Breast epithelium (tissue), 4 donors: Measurements from ENCODE around the gene CRACDL. TPM values are rescaled to one million over a fixed set of nuclear protein-coding genes. Genes with fewer than 3 reads are reported as not detected.

Source experiments
- DNase-seq, 2 donors: peaks; one replicate each; pipeline ENCODE4 v3.0.0-alpha.2; 2019; ENCODE audit warnings: low spot score in 2 of 2
- H3K27ac ChIP-seq, 2 donors: fragments of 200-600 bp; sonication (generic) in 1 of 2; one replicate each; pipeline ENCODE4 v1.5.1; 2016 to 2019; ENCODE audit warnings: mild to moderate bottlenecking in 1 of 2
- H3K27me3 ChIP-seq, 2 donors: fragments of 200-600 bp; sonication (generic) in 1 of 2; one replicate each; pipeline versions ENCODE4 v1.5.1 to v1.6.0; 2017 to 2019; ENCODE audit warnings: control low read depth in 1 of 2, mild to moderate bottlenecking in 1 of 2
- H3K36me3 ChIP-seq: fragments of 200-600 bp; one replicate; pipeline ENCODE4 v1.5.1; 2019
- H3K4me1 ChIP-seq, 2 donors: fragments of 200-600 bp; sonication (generic); one replicate each; pipeline ENCODE4 v1.5.1; 2016 to 2019; ENCODE audit warnings: control low read depth in 1 of 2
- H3K4me3 ChIP-seq, 3 donors: fragments of 200-600 bp; sonication (generic); 1 replicate in 2 of 3; 2 replicates in 1 of 3; pipeline ENCODE4 v1.5.1; 2016 to 2019; ENCODE audit warnings: mild to moderate bottlenecking in 3 of 3, moderate library complexity in 2 of 3
- H3K9me3 ChIP-seq, 2 donors: fragments of 200-600 bp; sonication (generic) in 1 of 2; one replicate each; pipeline ENCODE4 v1.5.1; 2016 to 2019; ENCODE audit warnings: control low read depth in 1 of 2
- POLR2A ChIP-seq: fragments of 450-650 bp; IDR thresholded peaks from one replicate; pipeline ENCODE4 v1.6.1; 2016; ENCODE audit warnings: antibody characterized with exemption, mild to moderate bottlenecking, moderate library complexity
- POLR2AphosphoS5 ChIP-seq, 3 donors: sonication (generic); formaldehyde crosslinking; IDR thresholded peaks; one replicate each; pipeline ENCODE4 v1.6.1; 2017; ENCODE audit warnings: antibody characterized with exemption in 3 of 3
- intact Hi-C: fragments of 100-400 bp; cut with DNase I; formaldehyde crosslinking; loops from one replicate; pipeline ENCODE4 v1.15.1; 2023; ENCODE audit warnings: low total_unique reads
- total RNA-seq, 3 donors: library from RNA; depleted of rRNA; stranded (reverse); fragments of >200 nt; gene quantifications; one replicate each; pipeline ENCODE4 v1.1.0, GENCODE V29; 2016
- TF ChIP-seq, protein P1 (sequence below), 3 donors: fragments of 450-650 bp; IDR thresholded peaks; one replicate each; pipeline ENCODE4 v1.5.1; 2016 to 2017; ENCODE audit warnings: antibody characterized with exemption in 3 of 3, mild to moderate bottlenecking in 3 of 3, moderate library complexity in 3 of 3

The CRACDL gene
- total RNA-seq, 3 donors from 2014 or later, result 0.96 to 12.1 (median 10.8) TPM

- Histone ChIP-seq H3K9me3 (no peaks in the 10 kb centered on the region), H3K4me1 (no peaks in the 10 kb centered on the region), H3K27me3 (no peaks in the 10 kb centered on the region), H3K36me3 (no peaks in the 10 kb centered on the region), H3K27ac (peak overlapping the region; percentile 53 to 77), H3K4me3 (no peak overlapping the region)
- TF ChIP-seq POLR2A, result no peak
- TF ChIP-seq, protein P1, sequence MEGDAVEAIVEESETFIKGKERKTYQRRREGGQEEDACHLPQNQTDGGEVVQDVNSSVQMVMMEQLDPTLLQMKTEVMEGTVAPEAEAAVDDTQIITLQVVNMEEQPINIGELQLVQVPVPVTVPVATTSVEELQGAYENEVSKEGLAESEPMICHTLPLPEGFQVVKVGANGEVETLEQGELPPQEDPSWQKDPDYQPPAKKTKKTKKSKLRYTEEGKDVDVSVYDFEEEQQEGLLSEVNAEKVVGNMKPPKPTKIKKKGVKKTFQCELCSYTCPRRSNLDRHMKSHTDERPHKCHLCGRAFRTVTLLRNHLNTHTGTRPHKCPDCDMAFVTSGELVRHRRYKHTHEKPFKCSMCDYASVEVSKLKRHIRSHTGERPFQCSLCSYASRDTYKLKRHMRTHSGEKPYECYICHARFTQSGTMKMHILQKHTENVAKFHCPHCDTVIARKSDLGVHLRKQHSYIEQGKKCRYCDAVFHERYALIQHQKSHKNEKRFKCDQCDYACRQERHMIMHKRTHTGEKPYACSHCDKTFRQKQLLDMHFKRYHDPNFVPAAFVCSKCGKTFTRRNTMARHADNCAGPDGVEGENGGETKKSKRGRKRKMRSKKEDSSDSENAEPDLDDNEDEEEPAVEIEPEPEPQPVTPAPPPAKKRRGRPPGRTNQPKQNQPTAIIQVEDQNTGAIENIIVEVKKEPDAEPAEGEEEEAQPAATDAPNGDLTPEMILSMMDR (IDR thresholded peaks at IDR 0.05), result no peak
- no peak for DNase-seq
- intact Hi-C loops, result no loop called here
These were observed 142.8 kb downstream of the CRACDL start for GRCh38 chr2:98793275-98793674.

GRCh38 chr2:98790221-98790620 lies 145.8 kb downstream of the CRACDL start:
- no peak overlapping the region for H3K27ac ChIP-seq
- H3K4me3 ChIP-seq, result no peak overlapping the region
- no peak for DNase-seq
- H3K36me3 ChIP-seq, result no peaks in the 10 kb centered on the region
- no peaks in the 10 kb centered on the region for H3K27me3 ChIP-seq
- intact Hi-C loops, result no loop called here
- H3K9me3 ChIP-seq, result no peaks in the 10 kb centered on the region
- TF ChIP-seq POLR2A (no peak), POLR2AphosphoS5 (IDR thresholded peaks at IDR 0.05) (no peak)
- TF ChIP-seq, protein P1 (IDR thresholded peaks at IDR 0.05), result no peak
- no peaks in the 10 kb centered on the region for H3K4me1 ChIP-seq

DNA sequence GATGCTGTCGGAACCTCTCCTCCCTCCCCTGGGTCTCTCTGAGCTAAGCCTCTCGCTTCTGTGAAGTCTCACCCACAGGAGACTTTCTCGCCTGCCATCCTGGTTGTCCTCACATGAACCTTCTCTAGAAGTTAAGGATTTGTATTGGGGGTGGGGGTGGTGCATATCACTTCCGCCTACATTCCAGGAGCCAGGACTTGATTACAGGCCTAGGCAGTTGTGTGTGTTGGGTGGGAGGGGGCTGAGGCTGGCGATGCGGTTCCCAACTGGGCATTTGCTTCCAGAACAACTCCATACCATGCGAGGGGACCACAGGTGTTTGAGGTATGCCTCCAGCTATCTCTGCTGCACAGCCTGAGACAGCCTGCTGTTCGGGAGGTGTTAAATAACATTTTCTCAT lies 148.3 kb downstream of the CRACDL start:
- H3K27ac ChIP-seq, result no peak overlapping the region
- no peak for DNase-seq
- H3K4me3 ChIP-seq, result no peak overlapping the region
- H3K36me3 ChIP-seq, result no peaks in the 10 kb centered on the region
- H3K27me3 ChIP-seq, result no peaks in the 10 kb centered on the region
- no peaks in the 10 kb centered on the region for H3K9me3 ChIP-seq
- no peaks in the 10 kb centered on the region for H3K4me1 ChIP-seq
- intact Hi-C loops, result no loop called here
- TF ChIP-seq POLR2AphosphoS5 (IDR thresholded peaks at IDR 0.05), result no peak
- no peak for TF ChIP-seq POLR2A
- TF ChIP-seq, protein P1 (IDR thresholded peaks at IDR 0.05), result no peak

DNA sequence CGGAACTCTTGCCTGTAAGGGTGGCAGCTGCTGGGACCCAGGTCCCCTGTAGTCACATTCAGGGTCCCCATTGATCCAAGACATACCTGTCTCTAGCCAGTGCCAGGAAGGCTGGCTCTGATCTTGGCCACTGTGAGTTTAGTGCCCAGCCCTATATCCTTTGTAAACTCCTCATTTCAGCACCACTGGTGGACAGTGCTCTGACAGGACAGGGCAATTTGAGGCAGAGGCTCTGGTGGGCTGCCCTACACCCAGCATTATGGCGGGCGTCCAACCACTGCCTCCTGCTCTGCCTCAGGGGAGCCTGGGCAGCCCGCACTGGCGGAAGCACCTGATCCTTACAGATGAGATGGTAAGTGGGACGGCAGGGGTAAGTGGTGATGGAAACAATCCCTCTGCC lies 149.8 kb downstream of the CRACDL start:
- no peak for DNase-seq
- peaks cover 0 to 5% of the 10 kb centered on the region in 2 donors for H3K9me3 ChIP-seq
- TF ChIP-seq POLR2AphosphoS5 (IDR thresholded peaks at IDR 0.05), result no peak
- TF ChIP-seq POLR2A, result no peak
- TF ChIP-seq, protein P1 (IDR thresholded peaks at IDR 0.05), result no peak
- no peaks in the 10 kb centered on the region for H3K4me1 ChIP-seq
- intact Hi-C loops, result no loop called here
- no peak overlapping the region for H3K4me3 ChIP-seq
- no peaks in the 10 kb centered on the region for H3K36me3 ChIP-seq
- no peaks in the 10 kb centered on the region for H3K27me3 ChIP-seq
- no peak overlapping the region for H3K27ac ChIP-seq

DNA sequence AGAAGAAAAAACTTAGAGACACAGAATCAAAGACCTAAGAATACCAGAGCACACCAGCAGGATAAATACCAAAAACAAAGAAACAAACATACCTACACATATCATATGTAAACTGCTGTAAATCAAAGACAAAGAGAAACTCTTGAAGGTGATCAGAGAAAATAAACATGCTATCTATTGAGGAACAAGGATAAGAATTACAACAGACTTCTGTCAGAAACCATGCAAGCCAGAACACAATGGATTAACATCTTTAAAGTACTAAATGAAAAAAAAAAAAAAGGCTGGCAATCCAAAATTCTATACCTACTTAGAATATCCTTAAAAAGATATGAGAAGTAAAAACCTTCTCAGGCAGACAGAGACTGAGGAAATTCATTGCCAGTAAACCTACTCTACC lies 153.5 kb downstream of the CRACDL start:
- TF ChIP-seq, protein P1 (IDR thresholded peaks at IDR 0.05), result no peak
- TF ChIP-seq POLR2AphosphoS5 (IDR thresholded peaks at IDR 0.05), result no peak
- TF ChIP-seq POLR2A, result no peak
- H3K27me3 ChIP-seq, result no peaks in the 10 kb centered on the region
- no peaks in the 10 kb centered on the region for H3K4me1 ChIP-seq
- peaks cover 0 to 5% of the 10 kb centered on the region in 2 donors for H3K9me3 ChIP-seq
- H3K36me3 ChIP-seq, result no peaks in the 10 kb centered on the region
- no peak overlapping the region for H3K4me3 ChIP-seq
- DNase-seq, result no peak
- intact Hi-C loops, result no loop called here
- H3K27ac ChIP-seq, result no peak overlapping the region
